OCI-LY1 (cell line): ENCODE results near the gene GLG1.
A peak's percentile ranks its signal among the peaks of the same experiment; 100 is the strongest.

Experiments
- H2AFZ ChIP-seq: fragments of 200-600 bp; sonication (generic), shearing (Covaris generic); 2 replicates; pipeline ENCODE4 v1.6.0; 2014; ENCODE audit warnings: antibody characterized with exemption, mild to moderate bottlenecking, low read length
- H3F3A ChIP-seq: fragments of 200-600 bp; sonication (generic), shearing (Covaris generic); 2 replicates; pipeline ENCODE4 v1.6.0; 2014; ENCODE audit warnings: mild to moderate bottlenecking, antibody characterized with exemption, low read length, moderate library complexity; ENCODE audit not compliant: insufficient read depth
- H3K27ac ChIP-seq: fragments of 200-600 bp; sonication (generic); 2 replicates; pipeline ENCODE4 v1.5.1; 2014; ENCODE audit warnings: low read length, mixed run types, mild to moderate bottlenecking, low read depth; ENCODE audit not compliant: poor library complexity, severe bottlenecking
- H3K27me3 ChIP-seq: fragments of 200-600 bp; sonication (generic); 2 replicates; pipeline ENCODE4 v1.6.0; 2014; ENCODE audit warnings: antibody characterized with exemption, mild to moderate bottlenecking, low read length, moderate library complexity; ENCODE audit not compliant: insufficient read depth
- H3K36me3 ChIP-seq: fragments of 200-600 bp; sonication (generic); 2 replicates; pipeline ENCODE4 v1.6.1; 2014; ENCODE audit warnings: mild to moderate bottlenecking, antibody characterized with exemption, low read length, moderate library complexity, mixed read lengths; ENCODE audit not compliant: insufficient read depth
- H3K4me1 ChIP-seq: fragments of 200-600 bp; sonication (generic); 2 replicates; pipeline ENCODE4 v1.5.1; 2014; ENCODE audit warnings: mild to moderate bottlenecking, low read length, moderate library complexity; ENCODE audit not compliant: insufficient read depth, severe bottlenecking
- H3K4me2 ChIP-seq: fragments of 200-600 bp; sonication (generic), shearing (Covaris generic); 2 replicates; pipeline ENCODE4 v1.6.1; 2014; ENCODE audit warnings: low read length
- H3K4me3 ChIP-seq: fragments of 200-600 bp; sonication (generic); 2 replicates; pipeline ENCODE4 v1.5.1; 2014; ENCODE audit warnings: low read length, low read depth, mild to moderate bottlenecking, mixed read lengths; ENCODE audit not compliant: poor library complexity, severe bottlenecking
- H3K79me2 ChIP-seq: fragments of 200-600 bp; shearing (Covaris generic); 2 replicates; pipeline ENCODE4 v1.6.1; 2016; ENCODE audit warnings: mixed run types, low read length, mixed read lengths; ENCODE audit not compliant: insufficient read depth
- H3K9ac ChIP-seq: fragments of 200-600 bp; sonication (generic), shearing (Covaris generic); 2 replicates; pipeline ENCODE4 v1.6.1; 2014; ENCODE audit warnings: mild to moderate bottlenecking, low read length, mixed read lengths
- H3K9me2 ChIP-seq: fragments of 200-600 bp; sonication (generic), shearing (Covaris generic); 2 replicates; pipeline ENCODE4 v1.6.1; 2014; ENCODE audit warnings: low read depth, mild to moderate bottlenecking, low read length, mixed read lengths
- H3K9me3 ChIP-seq: fragments of 200-600 bp; shearing (Covaris generic); 2 replicates; pipeline ENCODE4 v1.6.1; 2014; ENCODE audit warnings: low read length, mixed read lengths
- H4K20me1 ChIP-seq: fragments of 200-600 bp; sonication (generic), shearing (Covaris generic); 2 replicates; pipeline ENCODE4 v1.6.0; 2016; ENCODE audit warnings: mild to moderate bottlenecking, low read length; ENCODE audit not compliant: insufficient read depth
- CTCF ChIP-seq: fragments of 200-600 bp; sonication (generic), shearing (Covaris generic); IDR thresholded peaks from 2 replicates; pipeline ENCODE4 v1.5.1; 2017; ENCODE audit warnings: mild to moderate bottlenecking, antibody characterized with exemption, low read length, moderate library complexity, mixed read lengths
- EZH2 ChIP-seq: fragments of 200-600 bp; sonication (generic), shearing (Covaris generic); IDR thresholded peaks from 2 replicates; pipeline ENCODE4 v1.8.0; 2017; ENCODE audit warnings: borderline replicate concordance, mixed run types, mild to moderate bottlenecking, antibody characterized with exemption, low read length, moderate library complexity, mixed read lengths

GLG1 gene

GRCh38 chr16:74580833-74581232 is 26.1 kb downstream of the GLG1 start:
- Histone ChIP-seq H3K27ac (peak overlapping the region; percentile 46), H3K4me2 (no peak overlapping the region; the same call in 1 of the 2 replicates), H3K9ac (no peak overlapping the region), H3K36me3 (no peaks in the 10 kb centered on the region), H4K20me1 (no peaks in the 10 kb centered on the region), H3K79me2 (peaks cover 66% of the 10 kb centered on the region), H3K9me2 (no peaks in the 10 kb centered on the region), H3F3A (no peaks in the 10 kb centered on the region), H2AFZ (no peak overlapping the region), H3K27me3 (no peaks in the 10 kb centered on the region), H3K9me3 (no peaks in the 10 kb centered on the region), H3K4me1 (peaks cover 15% of the 10 kb centered on the region), H3K4me3 (no peak overlapping the region)
- TF ChIP-seq EZH2 (no peak), CTCF (no peak)

- no peak overlapping the region for H3K9ac ChIP-seq
- H3K9me2 ChIP-seq, result no peaks in the 10 kb centered on the region
- H4K20me1 ChIP-seq, result no peaks in the 10 kb centered on the region
- peaks cover 72% of the 10 kb centered on the region for H3K79me2 ChIP-seq
- TF ChIP-seq EZH2 (no peak), CTCF (no peak)
- no peaks in the 10 kb centered on the region for H3K36me3 ChIP-seq
- H3K27ac ChIP-seq, result no peak overlapping the region
- H3K4me3 ChIP-seq, result no peak overlapping the region
- no peaks in the 10 kb centered on the region for H3K9me3 ChIP-seq
- peaks cover 15% of the 10 kb centered on the region for H3K4me1 ChIP-seq
- no peaks in the 10 kb centered on the region for H3K27me3 ChIP-seq
- no peak overlapping the region for H2AFZ ChIP-seq
- no peaks in the 10 kb centered on the region for H3F3A ChIP-seq
- H3K4me2 ChIP-seq, result no peak overlapping the region
Measured at GRCh38 chr16:74578838-74579237, 28.1 kb downstream of the GLG1 start.

GRCh38 chr16:74578433-74578832 is 28.5 kb downstream of the GLG1 start:
- no peaks in the 10 kb centered on the region for H3K36me3 ChIP-seq
- H3K9me2 ChIP-seq, result no peaks in the 10 kb centered on the region
- no peak overlapping the region for H2AFZ ChIP-seq
- H3K4me1 ChIP-seq, result peaks cover 15% of the 10 kb centered on the region
- H3F3A ChIP-seq, result no peaks in the 10 kb centered on the region
- H3K4me2 ChIP-seq, result no peak overlapping the region
- H3K9ac ChIP-seq, result no peak overlapping the region
- H3K4me3 ChIP-seq, result no peak overlapping the region
- H3K9me3 ChIP-seq, result no peaks in the 10 kb centered on the region
- H3K27me3 ChIP-seq, result no peaks in the 10 kb centered on the region
- H4K20me1 ChIP-seq, result no peaks in the 10 kb centered on the region
- no peak overlapping the region for H3K27ac ChIP-seq
- TF ChIP-seq EZH2 (no peak), CTCF (no peak)
- peaks cover 68% of the 10 kb centered on the region for H3K79me2 ChIP-seq
